ENCODE results near the gene CASK. TPM values are rescaled to one million over a fixed set of nuclear protein-coding genes. Genes with fewer than 3 reads are reported as not detected.
"Not testable (repeated sequence)": the region's sequence is repeated elsewhere in the genome, so short reads cannot be mapped to it uniquely, and the experiment has no call there.

Gene CASK
- total and polyA plus RNA-seq, 2 of the 13 experiments (the other 11 are each of a cell fraction or from before 2014, with no cell fraction given) = 14.5 to 16.0 TPM

- TF ChIP-seq, protein P1, sequence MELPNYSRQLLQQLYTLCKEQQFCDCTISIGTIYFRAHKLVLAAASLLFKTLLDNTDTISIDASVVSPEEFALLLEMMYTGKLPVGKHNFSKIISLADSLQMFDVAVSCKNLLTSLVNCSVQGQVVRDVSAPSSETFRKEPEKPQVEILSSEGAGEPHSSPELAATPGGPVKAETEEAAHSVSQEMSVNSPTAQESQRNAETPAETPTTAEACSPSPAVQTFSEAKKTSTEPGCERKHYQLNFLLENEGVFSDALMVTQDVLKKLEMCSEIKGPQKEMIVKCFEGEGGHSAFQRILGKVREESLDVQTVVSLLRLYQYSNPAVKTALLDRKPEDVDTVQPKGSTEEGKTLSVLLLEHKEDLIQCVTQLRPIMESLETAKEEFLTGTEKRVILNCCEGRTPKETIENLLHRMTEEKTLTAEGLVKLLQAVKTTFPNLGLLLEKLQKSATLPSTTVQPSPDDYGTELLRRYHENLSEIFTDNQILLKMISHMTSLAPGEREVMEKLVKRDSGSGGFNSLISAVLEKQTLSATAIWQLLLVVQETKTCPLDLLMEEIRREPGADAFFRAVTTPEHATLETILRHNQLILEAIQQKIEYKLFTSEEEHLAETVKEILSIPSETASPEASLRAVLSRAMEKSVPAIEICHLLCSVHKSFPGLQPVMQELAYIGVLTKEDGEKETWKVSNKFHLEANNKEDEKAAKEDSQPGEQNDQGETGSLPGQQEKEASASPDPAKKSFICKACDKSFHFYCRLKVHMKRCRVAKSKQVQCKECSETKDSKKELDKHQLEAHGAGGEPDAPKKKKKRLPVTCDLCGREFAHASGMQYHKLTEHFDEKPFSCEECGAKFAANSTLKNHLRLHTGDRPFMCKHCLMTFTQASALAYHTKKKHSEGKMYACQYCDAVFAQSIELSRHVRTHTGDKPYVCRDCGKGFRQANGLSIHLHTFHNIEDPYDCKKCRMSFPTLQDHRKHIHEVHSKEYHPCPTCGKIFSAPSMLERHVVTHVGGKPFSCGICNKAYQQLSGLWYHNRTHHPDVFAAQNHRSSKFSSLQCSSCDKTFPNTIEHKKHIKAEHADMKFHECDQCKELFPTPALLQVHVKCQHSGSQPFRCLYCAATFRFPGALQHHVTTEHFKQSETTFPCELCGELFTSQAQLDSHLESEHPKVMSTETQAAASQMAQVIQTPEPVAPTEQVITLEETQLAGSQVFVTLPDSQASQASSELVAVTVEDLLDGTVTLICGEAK (IDR thresholded peaks at IDR 0.05) = no peak
- TF ChIP-seq, protein P1 (CRISPR knock-in tag; IDR thresholded peaks at IDR 0.05) = no peak
Measured at GRCh38 chrX:41720125-41720779, 203.1 kb downstream of the CASK start (continued).

GRCh38 chrX:41719610-41720009 is 203.7 kb downstream of the CASK start:
- 99% methylated on average over 6 of the region's 6 CpGs for WGBS (ENCODE audit: low lambda C conversion rate)
- POLR2A ChIA-PET, FAIRE-seq: not testable (repeated sequence)

More at GRCh38 chrX:41719610-41720009, 203.7 kb downstream of the CASK start:
- H3K79me2 ChIP-seq (ENCODE audit: insufficient read depth, low read length); BruUV-seq (replicated peaks); H3K27me3 ChIP-seq (ENCODE audit: control insufficient read depth in 1 of 2, insufficient read depth in 2 of 2, low read length in 2 of 2); H3K9me3 ChIP-seq (ENCODE audit: low read length); H3K4me3 ChIP-seq (replicated peaks in 1 of 3; ENCODE audit: insufficient read depth in 1 of 3, low read depth in 2 of 3, low read length in 3 of 3); ATAC-seq; H3K4me1 ChIP-seq (ENCODE audit: insufficient read depth, low read length); H3K9ac ChIP-seq (ENCODE audit: insufficient read depth, low read depth, low read length); H2AFZ ChIP-seq (ENCODE audit: low read length); H3K4me2 ChIP-seq (ENCODE audit: low read depth, low read length); H3K27ac ChIP-seq (ENCODE audit: extremely low read length, insufficient read depth, low read length); H4K20me1 ChIP-seq (ENCODE audit: insufficient read depth, low read length); CTCF ChIA-PET (ENCODE audit: low intra/inter-chr PET ratio, low total read pairs); DNase-seq (ENCODE audit: low spot score); in situ Hi-C loops (cut with HindIII; ENCODE audit: extremely low pct_ligation_motif_present, low pct_unique_long_range_greater_than_20kb); H3K36me3 ChIP-seq (replicated peaks in 1 of 2; ENCODE audit: control insufficient read depth in 1 of 2, insufficient read depth in 2 of 2, low read length in 2 of 2); intact Hi-C loops (cut with micrococcal nuclease; ENCODE audit: unreplicated experiment): not testable (repeated sequence)

Measured in HepG2 (cell line).